IMR-90 (cell line): ENCODE measurements around the gene MAGEA12.
"Not testable (repeated sequence)": the region's sequence is repeated elsewhere in the genome, so short reads cannot be mapped to it uniquely, and the experiment has no call there.

ENCODE experiments used
- CTCF ChIP-seq: conservative IDR thresholded peaks from 2 replicates; pipeline ENCODE4 v1.5.1; 2012; ENCODE audit warnings: mild to moderate bottlenecking, low read depth, low read length, improper control_type of control experiment
- USF2 ChIP-seq: fragments of 150-350 bp; IDR thresholded peaks from 2 replicates; pipeline ENCODE4 v1.6.1; 2017; ENCODE audit warnings: mild to moderate bottlenecking, antibody characterized with exemption, low read length, low read depth

GRCh38 chrX:152766562-152766961 lies 33.0 kb downstream of the MAGEA12 start:
- TF ChIP-seq USF2, CTCF: not testable (repeated sequence)
